Measurements from ENCODE around the gene PPIP5K2. TPM values are rescaled to one million over a fixed set of nuclear protein-coding genes. Genes with fewer than 3 reads are reported as not detected.

PPIP5K2 gene
- polyA plus RNA-seq, 3 donors: 23.1 to 66.0 (median 41.1) TPM

GRCh38 chr5:103174147-103174546, 54.0 kb downstream of the PPIP5K2 start:
- peaks cover 43 to 53% of the 10 kb centered on the region in 2 donors for H3K36me3 Mint-ChIP-seq
- H3K27ac Mint-ChIP-seq: peak overlapping the region in 1 of 7 donors; percentile 21
- no peaks in the 10 kb centered on the region for H3K79me2 ChIP-seq (ENCODE audit: insufficient read depth, low read length)
- H3K27ac ChIP-seq (ENCODE audit: low read depth in 1 of 2, low read length in 2 of 2): no peak overlapping the region
- TF ChIP-seq CTCF (IDR thresholded peaks at IDR 0.05): no peak
- no peak overlapping the region for H2AFZ ChIP-seq (ENCODE audit: insufficient read depth, low read depth, low read length, poor library complexity, severe bottlenecking)
- no peaks in the 10 kb centered on the region for H3K27me3 ChIP-seq (ENCODE audit: control insufficient read depth in 2 of 2, insufficient read depth in 2 of 2, low read length in 2 of 2)
- no peak overlapping the region for H3K4me2 ChIP-seq (replicated peaks; ENCODE audit: extremely low read depth, low read length, poor library complexity, severe bottlenecking)
- no peak overlapping the region for H3K4me3 ChIP-seq (replicated peaks in 1 of 3; ENCODE audit: low read depth in 2 of 3, low read length in 3 of 3)
- H3K4me1 ChIP-seq (ENCODE audit: control insufficient read depth in 1 of 2, insufficient read depth in 2 of 2, low read length in 2 of 2): no peaks in the 10 kb centered on the region
- no peaks in the 10 kb centered on the region for H3K4me1 Mint-ChIP-seq
- no peak for DNase-seq
- whole genome bisulfite sequencing (ENCODE audit: insufficient coverage): no CpG with 5 or more reads among the region's 1 CpG
- no peaks in the 10 kb centered on the region for H3K9me3 Mint-ChIP-seq
- H3K4me3 Mint-ChIP-seq: no peak overlapping the region
- intact Hi-C loops (cut with micrococcal nuclease): no loop called here
- H4K20me1 ChIP-seq (ENCODE audit: insufficient read depth, low read length): no peaks in the 10 kb centered on the region
- H3K9ac ChIP-seq (ENCODE audit: insufficient read depth, low read length, poor library complexity, severe bottlenecking): no peak overlapping the region
- peaks cover 61 to 70% of the 10 kb centered on the region in 2 donors for H3K36me3 ChIP-seq (replicated peaks in 1 of 2; ENCODE audit: control insufficient read depth in 1 of 2, insufficient read depth in 2 of 2, low read length in 2 of 2)
- peaks cover 0 to 1% (median 0%) of the 10 kb centered on the region in 3 donors for H3K27me3 Mint-ChIP-seq (ENCODE audit: low read depth in 3 of 3)
- H3K9me3 ChIP-seq (replicated peaks in 1 of 2; ENCODE audit: control insufficient read depth in 1 of 2, insufficient read depth in 1 of 2, low read length in 2 of 2): no peaks in the 10 kb centered on the region

GRCh38 chr5:103177543-103177942, 57.4 kb downstream of the PPIP5K2 start:
- H4K20me1 ChIP-seq (ENCODE audit: insufficient read depth, low read length): no peaks in the 10 kb centered on the region
- intact Hi-C loops (cut with micrococcal nuclease): no loop called here
- H3K4me2 ChIP-seq (replicated peaks; ENCODE audit: extremely low read depth, low read length, poor library complexity, severe bottlenecking): no peak overlapping the region
- H2AFZ ChIP-seq (ENCODE audit: insufficient read depth, low read depth, low read length, poor library complexity, severe bottlenecking): no peak overlapping the region
- Mint-ChIP-seq H3K4me1 (no peaks in the 10 kb centered on the region), H3K36me3 (peaks cover 60 to 63% of the 10 kb centered on the region in 2 donors), H3K27me3 (ENCODE audit: low read depth in 3 of 3) (no peaks in the 10 kb centered on the region), H3K27ac (no peak overlapping the region), H3K4me3 (no peak overlapping the region), H3K9me3 (no peaks in the 10 kb centered on the region)
- H3K79me2 ChIP-seq (ENCODE audit: insufficient read depth, low read length): no peaks in the 10 kb centered on the region
- no peak overlapping the region for H3K9ac ChIP-seq (ENCODE audit: insufficient read depth, low read length, poor library complexity, severe bottlenecking)
- peaks cover 89 to 92% of the 10 kb centered on the region in 2 donors for H3K36me3 ChIP-seq (replicated peaks in 1 of 2; ENCODE audit: control insufficient read depth in 1 of 2, insufficient read depth in 2 of 2, low read length in 2 of 2)
- H3K4me3 ChIP-seq (replicated peaks in 1 of 3; ENCODE audit: low read depth in 2 of 3, low read length in 3 of 3): no peak overlapping the region
- H3K27me3 ChIP-seq (ENCODE audit: control insufficient read depth in 2 of 2, insufficient read depth in 2 of 2, low read length in 2 of 2): no peaks in the 10 kb centered on the region
- TF ChIP-seq CTCF (IDR thresholded peaks at IDR 0.05): no peak
- no peak overlapping the region for H3K27ac ChIP-seq (ENCODE audit: low read depth in 1 of 2, low read length in 2 of 2)
- no peaks in the 10 kb centered on the region for H3K4me1 ChIP-seq (ENCODE audit: control insufficient read depth in 1 of 2, insufficient read depth in 2 of 2, low read length in 2 of 2)
- H3K9me3 ChIP-seq (replicated peaks in 1 of 2; ENCODE audit: control insufficient read depth in 1 of 2, insufficient read depth in 1 of 2, low read length in 2 of 2): no peaks in the 10 kb centered on the region
- DNase-seq: no peak
- WGBS (ENCODE audit: insufficient coverage): 100% methylated on average over 2 of the region's 4 CpGs
